NB4 (cell line): ENCODE data around the gene TEAD4.

Experiments used
- DNase-seq: peaks from one replicate; pipeline ENCODE4 v3.0.0; 2010; ENCODE audit warnings: low read depth
- H3K4me3 ChIP-seq: one replicate; pipeline ENCODE4 v1.5.1; 2011; ENCODE audit warnings: mild to moderate bottlenecking, low read depth, low read length, moderate library complexity
- CTCF ChIP-seq: IDR thresholded peaks from one replicate; pipeline ENCODE4 v1.5.1; 2012; ENCODE audit warnings: low read depth, low read length
- MAX ChIP-seq: IDR thresholded peaks from 2 replicates; pipeline ENCODE4 v1.6.1; 2011; ENCODE audit warnings: low read depth, low read length
- MYC ChIP-seq: IDR thresholded peaks from 2 replicates; pipeline ENCODE4 v1.6.1; 2011; ENCODE audit warnings: low read depth, low read length
- POLR2A ChIP-seq: IDR thresholded peaks from 2 replicates; pipeline ENCODE4 v1.6.1; 2011; ENCODE audit warnings: mild to moderate bottlenecking; ENCODE audit not compliant: insufficient read length; ENCODE audit errors: extremely low read depth

TEAD4 gene

GRCh38 chr12:3032161-3032560 lies 73.0 kb downstream of the TEAD4 start:
- DNase-seq: no peak
- TF ChIP-seq MAX (no peak), POLR2A (no peak), MYC (no peak), CTCF (no peak)
- no peak overlapping the region for H3K4me3 ChIP-seq

GRCh38 chr12:3032770-3033538 lies 73.8 kb downstream of the TEAD4 start:
- no peak for TF ChIP-seq MYC
- no peak for DNase-seq
- no peak overlapping the region for H3K4me3 ChIP-seq

GRCh38 chr12:3033539-3033867 lies 74.3 kb downstream of the TEAD4 start:
- no peak overlapping the region for H3K4me3 ChIP-seq
- DNase-seq: no peak
- TF ChIP-seq MAX (no peak), POLR2A (no peak), CTCF (no peak)

GRCh38 chr12:3034067-3034750 lies 75.0 kb downstream of the TEAD4 start:
- H3K4me3 ChIP-seq: no peak overlapping the region
- TF ChIP-seq MYC: no peak
- peak; percentile 82 for TF ChIP-seq CTCF
- peak; percentile 70 for DNase-seq

GRCh38 chr12:3035171-3035570 lies 76.0 kb downstream of the TEAD4 start:
- DNase-seq: no peak
- H3K4me3 ChIP-seq: no peak overlapping the region
- TF ChIP-seq CTCF (no peak), POLR2A (no peak), MAX (no peak), MYC (no peak)

GRCh38 chr12:3035815-3036702 lies 76.9 kb downstream of the TEAD4 start:
- TF ChIP-seq POLR2A (no peak), MAX (no peak), CTCF (peak; percentile 41), MYC (no peak)
- peak; percentile 29 for DNase-seq

More at GRCh38 chr12:3035815-3036702, 76.9 kb downstream of the TEAD4 start:
- H3K4me3 ChIP-seq: no peak overlapping the region
